HEK293 (cell line): ENCODE measurements around the gene HRAS.

Experiments used
- FEZF1 ChIP-seq: fragments of 450-650 bp; formaldehyde crosslinking; IDR thresholded peaks from 2 replicates; pipeline ENCODE4 v1.5.1; 2016; ENCODE audit warnings: missing biosample characterization, missing genetic modification characterization
- GLIS1 ChIP-seq: fragments of 450-650 bp; formaldehyde crosslinking; IDR thresholded peaks from 2 replicates; pipeline ENCODE4 v1.5.1; 2016; ENCODE audit warnings: missing biosample characterization, missing genetic modification characterization
- HIC1 ChIP-seq: fragments of 450-650 bp; formaldehyde crosslinking; IDR thresholded peaks from 2 replicates; pipeline ENCODE4 v1.5.1; 2016; ENCODE audit warnings: missing biosample characterization, missing genetic modification characterization
- INSM2 ChIP-seq: fragments of 450-650 bp; formaldehyde crosslinking; IDR thresholded peaks from 2 replicates; pipeline ENCODE4 v1.5.1; 2016; ENCODE audit warnings: missing biosample characterization, missing genetic modification characterization
- KLF17 ChIP-seq: fragments of 450-650 bp; formaldehyde crosslinking; IDR thresholded peaks from 2 replicates; pipeline ENCODE4 v1.5.1; 2016; ENCODE audit warnings: missing biosample characterization, missing genetic modification characterization
- OSR2 ChIP-seq: fragments of 450-650 bp; formaldehyde crosslinking; IDR thresholded peaks from 2 replicates; pipeline ENCODE4 v1.5.1; 2016; ENCODE audit warnings: missing biosample characterization, missing genetic modification characterization
- PBX3 ChIP-seq: sonication (generic); formaldehyde crosslinking; IDR thresholded peaks from 2 replicates; pipeline ENCODE4 v1.8.1; 2022; ENCODE audit warnings: mild to moderate bottlenecking, moderate library complexity, missing genetic modification reagents
- SP2 ChIP-seq: fragments of 450-650 bp; formaldehyde crosslinking; IDR thresholded peaks from 2 replicates; pipeline ENCODE4 v1.5.1; 2016; ENCODE audit warnings: missing biosample characterization, missing genetic modification characterization
- TCF7L2 ChIP-seq: IDR thresholded peaks from 2 replicates; pipeline ENCODE4 v1.6.1; 2011; ENCODE audit warnings: low read depth, mild to moderate bottlenecking, inconsistent platforms, low read length, moderate library complexity, borderline replicate concordance
- ZBTB11 ChIP-seq: fragments of 450-650 bp; formaldehyde crosslinking; conservative IDR thresholded peaks from 2 replicates; pipeline ENCODE4 v1.5.1; 2016; ENCODE audit warnings: low read depth, missing biosample characterization, missing genetic modification characterization
- ZBTB44 ChIP-seq: fragments of 450-650 bp; IDR thresholded peaks from 2 replicates; pipeline ENCODE4 v1.5.1; 2018; ENCODE audit warnings: missing biosample characterization, mild to moderate bottlenecking, missing genetic modification characterization
- ZBTB48 ChIP-seq: fragments of 450-650 bp; formaldehyde crosslinking; IDR thresholded peaks from 2 replicates; pipeline ENCODE4 v1.5.1; 2016; ENCODE audit warnings: missing biosample characterization, missing genetic modification characterization
- ZFP37 ChIP-seq: fragments of 450-650 bp; formaldehyde crosslinking; IDR thresholded peaks from 2 replicates; pipeline ENCODE4 v1.5.1; 2016; ENCODE audit warnings: missing biosample characterization, missing genetic modification characterization
- ZNF133 ChIP-seq: fragments of 450-650 bp; formaldehyde crosslinking; IDR thresholded peaks from 2 replicates; pipeline ENCODE4 v1.5.1; 2016; ENCODE audit warnings: missing biosample characterization, missing genetic modification characterization
- ZNF223 ChIP-seq: fragments of 450-650 bp; formaldehyde crosslinking; IDR thresholded peaks from 2 replicates; pipeline ENCODE4 v1.5.1; 2016; ENCODE audit warnings: missing biosample characterization, missing genetic modification characterization
- ZNF280D ChIP-seq: fragments of 450-650 bp; formaldehyde crosslinking; IDR thresholded peaks from 2 replicates; pipeline ENCODE4 v1.5.1; 2016; ENCODE audit warnings: missing biosample characterization, missing genetic modification characterization
- ZNF292 ChIP-seq: fragments of 450-650 bp; formaldehyde crosslinking; IDR thresholded peaks from 2 replicates; pipeline ENCODE4 v1.5.1; 2016; ENCODE audit warnings: low read depth, missing biosample characterization, missing genetic modification characterization, borderline replicate concordance
- ZNF544 ChIP-seq: fragments of 450-650 bp; formaldehyde crosslinking; IDR thresholded peaks from 2 replicates; pipeline ENCODE4 v1.5.0; 2017; ENCODE audit warnings: missing biosample characterization, missing genetic modification characterization
- ZNF629 ChIP-seq: fragments of 450-650 bp; formaldehyde crosslinking; IDR thresholded peaks from 2 replicates; pipeline ENCODE4 v1.5.1; 2017; ENCODE audit warnings: missing biosample characterization, missing genetic modification characterization
- ZNF639 ChIP-seq: fragments of 450-650 bp; formaldehyde crosslinking; IDR thresholded peaks from 2 replicates; pipeline ENCODE4 v1.5.1; 2016; ENCODE audit warnings: missing biosample characterization, missing genetic modification characterization
- ZNF768 ChIP-seq: fragments of 450-650 bp; formaldehyde crosslinking; IDR thresholded peaks from 2 replicates; pipeline ENCODE4 v1.5.1; 2018; ENCODE audit warnings: missing biosample characterization, mild to moderate bottlenecking, missing genetic modification characterization
- ZNF776 ChIP-seq: fragments of 450-650 bp; formaldehyde crosslinking; IDR thresholded peaks from 2 replicates; pipeline ENCODE4 v1.5.0; 2017; ENCODE audit warnings: missing biosample characterization, missing genetic modification characterization, borderline replicate concordance
- ZNF843 ChIP-seq: fragments of 450-650 bp; formaldehyde crosslinking; IDR thresholded peaks from 2 replicates; pipeline ENCODE4 v1.5.1; 2016; ENCODE audit warnings: missing biosample characterization, missing genetic modification characterization

The HRAS gene

GRCh38 chr11:535519-536454 lies at the start of gene HRAS (continued):
- TF ChIP-seq ZBTB44 (tag by site-specific recombination) = no peak
- peak; percentile 71 for TF ChIP-seq SP2 (tag by site-specific recombination)
- no peak for TF ChIP-seq KLF17
- TF ChIP-seq ZNF768 (tag by site-specific recombination) = no peak
- no peak for TF ChIP-seq ZBTB48 (tag by site-specific recombination)
- no peak for TF ChIP-seq ZNF843 (tag by site-specific recombination)
- TF ChIP-seq ZNF223 (tag by site-specific recombination) = no peak
- TF ChIP-seq HIC1 (tag by site-specific recombination) = peak; percentile 65
- no peak for TF ChIP-seq OSR2 (tag by site-specific recombination)
- TF ChIP-seq ZNF544 (tag by site-specific recombination) = no peak
- no peak for TF ChIP-seq FEZF1 (tag by site-specific recombination)
- no peak for TF ChIP-seq ZNF292 (tag by site-specific recombination)
- TF ChIP-seq ZNF629 (tag by site-specific recombination) = no peak
- TF ChIP-seq ZNF280D (tag by site-specific recombination) = no peak
- TF ChIP-seq ZNF133 (tag by site-specific recombination) = no peak
- TF ChIP-seq ZNF639 (tag by site-specific recombination) = no peak
- peak; percentile 99 for TF ChIP-seq PBX3 (CRISPR knock-in tag)
- no peak for TF ChIP-seq ZFP37 (tag by site-specific recombination)
- TF ChIP-seq TCF7L2 = no peak
- TF ChIP-seq GLIS1 = peak; percentile 63
- no peak for TF ChIP-seq INSM2 (tag by site-specific recombination)
- TF ChIP-seq ZBTB11 (tag by site-specific recombination) = no peak
- TF ChIP-seq ZNF776 = no peak
